IPS DF 19.7 (cell line): Measurements from ENCODE around the gene NUP54.

Source experiments
- DNase-seq: peaks from one replicate; pipeline ENCODE4 v3.0.0-alpha.2; 2013; ENCODE audit warnings: low read depth, low spot score

NUP54 gene

GRCh38 chr4:76148142-76148865 lies at the start of gene NUP54:
Gene NUP54, minus strand, starts transcription at chr4:76148397. Its CDS starts 23 bp downstream, at chr4:76148374.
- peak; percentile 86 for DNase-seq

- DNase-seq = no peak
Observed at GRCh38 chr4:76197031-76197743, 49.0 kb upstream of the NUP54 start.

GRCh38 chr4:76196376-76196775 lies 48.2 kb upstream of the NUP54 start:
- no peak for DNase-seq

- no peak for DNase-seq
Observed at GRCh38 chr4:76195326-76195725, 47.1 kb upstream of the NUP54 start.

- DNase-seq = no peak
Observed at GRCh38 chr4:76194325-76194724, 46.1 kb upstream of the NUP54 start.

GRCh38 chr4:76192236-76192635 lies 44.0 kb upstream of the NUP54 start:
- no peak for DNase-seq

- DNase-seq = no peak
Observed at GRCh38 chr4:76188557-76188956, 40.4 kb upstream of the NUP54 start.

- DNase-seq = no peak
Observed at GRCh38 chr4:76188149-76188548, 40.0 kb upstream of the NUP54 start.

- DNase-seq = no peak
Observed at GRCh38 chr4:76187152-76187551, 39.0 kb upstream of the NUP54 start.

- DNase-seq = no peak
Observed at GRCh38 chr4:76182463-76182862, 34.3 kb upstream of the NUP54 start.

GRCh38 chr4:76179398-76180318 lies 31.5 kb upstream of the NUP54 start:
- peak; percentile 50 for DNase-seq

- DNase-seq = no peak
Observed at GRCh38 chr4:76178296-76178695, 30.1 kb upstream of the NUP54 start.

GRCh38 chr4:76177709-76178108 lies 29.5 kb upstream of the NUP54 start:
- no peak for DNase-seq

GRCh38 chr4:76175336-76175735 lies 27.1 kb upstream of the NUP54 start:
- DNase-seq = no peak

GRCh38 chr4:76174216-76174615 lies 26.0 kb upstream of the NUP54 start:
- no peak for DNase-seq

GRCh38 chr4:76168688-76169087 lies 20.5 kb upstream of the NUP54 start:
- no peak for DNase-seq

GRCh38 chr4:76166480-76166879 lies 18.3 kb upstream of the NUP54 start:
- no peak for DNase-seq

- no peak for DNase-seq
Observed at GRCh38 chr4:76160355-76160754, 12.2 kb upstream of the NUP54 start.

GRCh38 chr4:76156635-76157034 lies 8.4 kb upstream of the NUP54 start:
- DNase-seq = no peak

- no peak for DNase-seq
Observed at GRCh38 chr4:76155979-76156378, 7.8 kb upstream of the NUP54 start.

GRCh38 chr4:76153356-76153755 lies 5.2 kb upstream of the NUP54 start:
- DNase-seq = no peak

- peak; percentile 79 for DNase-seq
Observed at GRCh38 chr4:76147454-76148141, 599 bp downstream of the NUP54 start.
